Transverse colon (tissue), 4 donors: ENCODE data around the gene KCNQ2.

ENCODE experiments used
- CTCF ChIP-seq, 5 experiments: fragments of 200-600 bp in 3 of 5; fragments of 450-650 bp in 2 of 5; sonication (generic) in 3 of 5; IDR thresholded peaks; 1 replicate in 2 of 5; 2 replicates in 3 of 5; pipeline ENCODE4 v1.5.1; 2016 to 2017; ENCODE audit warnings: antibody characterized with exemption in 5 of 5, inconsistent platforms in 3 of 5, mild to moderate bottlenecking in 2 of 5, moderate library complexity in 1 of 5
- EP300 ChIP-seq: sonication (generic); formaldehyde crosslinking; IDR thresholded peaks from one replicate; pipeline ENCODE4 v1.6.1; 2017; ENCODE audit warnings: antibody characterized with exemption, low read depth
- POLR2A ChIP-seq: fragments of 450-650 bp; IDR thresholded peaks from one replicate; pipeline ENCODE4 v1.6.1; 2016; ENCODE audit warnings: antibody characterized with exemption, mild to moderate bottlenecking, moderate library complexity
- POLR2AphosphoS5 ChIP-seq, 3 donors: sonication (generic); formaldehyde crosslinking; IDR thresholded peaks; one replicate each; pipeline ENCODE4 v1.6.1; 2016; ENCODE audit warnings: antibody characterized with exemption in 3 of 3

DNA sequence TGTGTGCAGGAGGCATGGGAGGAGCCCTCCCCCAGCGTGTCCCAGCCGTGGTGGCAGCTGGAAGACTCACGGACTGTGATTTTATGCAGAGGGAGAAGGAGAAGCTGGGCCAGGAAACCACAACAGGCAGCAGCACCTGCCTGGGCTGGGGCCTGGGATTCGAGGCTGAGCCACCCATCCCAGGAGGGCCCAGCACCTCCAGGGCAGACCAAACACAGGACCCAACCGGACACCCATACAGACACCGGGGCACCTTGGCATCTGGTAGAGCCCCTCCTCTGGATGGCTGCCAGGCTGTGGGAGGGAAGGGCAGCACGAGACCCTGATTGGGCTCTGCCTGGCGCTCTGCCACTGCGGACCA is 69.6 kb downstream of the KCNQ2 start:
- TF ChIP-seq CTCF (IDR thresholded peaks at IDR 0.05) (no peak), POLR2A (no peak), POLR2AphosphoS5 (IDR thresholded peaks at IDR 0.05) (no peak), EP300 (no peak)
